ENCODE results near the gene RBFOX1.

RBFOX1 gene

GRCh38 chr16:7334801-7335560, 2.3 kb downstream of the RBFOX1 start:
- in situ Hi-C loops (cut with HindIII; ENCODE audit: low sequenced_read_pairs) = no loop called here

- in situ Hi-C loops (cut with HindIII; ENCODE audit: low sequenced_read_pairs) = no loop called here
Observed at GRCh38 chr16:7335991-7336634, 3.5 kb downstream of the RBFOX1 start.

DNA sequence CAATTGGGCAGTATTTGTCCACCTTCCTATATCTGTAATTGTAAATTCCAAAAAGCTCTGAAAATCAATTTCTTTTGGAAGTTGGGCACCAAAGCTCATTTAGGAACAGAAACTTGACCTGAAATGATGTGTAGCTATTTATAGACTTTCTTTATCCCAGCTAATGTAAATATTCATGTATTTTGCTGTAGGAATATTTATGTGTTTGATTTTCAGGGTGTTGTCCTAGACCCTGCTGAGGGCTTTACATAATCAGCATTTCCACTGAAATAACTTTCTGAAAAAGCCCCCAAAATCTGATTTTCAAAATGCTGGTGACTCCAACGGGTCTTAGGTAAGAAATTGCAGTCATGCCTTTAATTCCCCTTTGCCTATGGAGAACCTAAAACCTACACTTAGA, 4.1 kb downstream of the RBFOX1 start:
- in situ Hi-C loops (cut with HindIII; ENCODE audit: low sequenced_read_pairs) = no loop called here

DNA sequence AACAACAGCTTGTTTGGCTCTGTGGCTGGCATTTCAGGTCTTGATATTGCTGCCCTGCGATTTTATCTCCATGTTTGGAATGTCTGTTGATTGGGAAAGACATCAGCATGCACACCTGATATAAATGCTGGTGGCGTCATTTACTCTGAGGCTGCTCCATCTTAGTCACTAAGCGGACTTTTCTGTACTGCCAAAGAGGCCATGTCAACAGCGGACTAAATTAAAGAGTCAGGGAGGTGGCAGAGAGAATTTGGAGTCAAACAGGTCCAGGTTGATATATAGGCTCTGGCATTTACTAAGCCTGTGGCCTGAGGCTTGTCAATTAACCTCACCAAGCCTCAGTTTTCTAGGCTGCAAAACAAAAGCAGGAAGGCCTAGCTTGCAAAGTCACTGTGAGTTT, 6.2 kb downstream of the RBFOX1 start:
- in situ Hi-C loops (cut with HindIII; ENCODE audit: low sequenced_read_pairs) = no loop called here

DNA sequence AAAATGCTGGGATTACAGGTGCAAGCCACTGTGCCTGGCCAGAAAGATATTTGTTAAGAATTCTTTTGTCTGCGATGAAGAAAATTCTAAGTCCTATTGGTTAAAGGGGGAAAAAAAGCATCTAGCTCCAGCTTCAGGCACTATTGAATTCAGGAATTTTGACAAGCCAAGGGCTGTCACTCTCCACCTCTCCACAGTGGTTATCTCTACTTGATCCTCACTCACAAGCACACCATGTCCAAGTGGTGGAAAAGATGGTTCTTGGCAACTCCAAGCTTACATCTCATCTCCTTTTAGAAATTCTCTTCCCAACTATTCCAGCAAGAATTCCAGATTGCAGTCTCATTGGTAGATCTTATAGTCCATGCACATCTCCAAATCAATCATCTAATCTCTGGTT, 7.1 kb downstream of the RBFOX1 start:
- in situ Hi-C loops (cut with HindIII; ENCODE audit: low sequenced_read_pairs) = no loop called here

DNA sequence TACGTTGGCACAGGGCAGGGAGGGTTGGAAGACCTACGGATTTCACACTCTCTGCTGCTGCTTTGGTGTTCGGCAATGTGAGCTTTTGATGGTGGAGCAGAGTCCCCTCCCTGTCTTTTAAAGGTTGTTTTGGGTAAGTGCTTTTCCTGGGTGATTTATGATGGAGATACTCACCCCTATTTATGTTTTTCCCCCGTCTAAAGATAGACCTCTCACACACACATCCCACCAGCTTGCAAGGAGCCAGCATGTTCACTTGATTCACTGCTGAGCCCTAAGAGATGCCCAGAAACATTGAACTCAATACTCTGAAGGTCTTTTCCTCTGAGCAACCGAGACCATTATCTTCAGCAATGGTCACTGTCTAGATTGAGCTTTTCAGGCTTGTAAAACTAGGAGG, 8.3 kb downstream of the RBFOX1 start:
- in situ Hi-C loops (cut with HindIII; ENCODE audit: low sequenced_read_pairs) = no loop called here

GRCh38 chr16:7342598-7342997, 10.0 kb downstream of the RBFOX1 start:
- in situ Hi-C loops (cut with HindIII; ENCODE audit: low sequenced_read_pairs) = no loop called here

DNA sequence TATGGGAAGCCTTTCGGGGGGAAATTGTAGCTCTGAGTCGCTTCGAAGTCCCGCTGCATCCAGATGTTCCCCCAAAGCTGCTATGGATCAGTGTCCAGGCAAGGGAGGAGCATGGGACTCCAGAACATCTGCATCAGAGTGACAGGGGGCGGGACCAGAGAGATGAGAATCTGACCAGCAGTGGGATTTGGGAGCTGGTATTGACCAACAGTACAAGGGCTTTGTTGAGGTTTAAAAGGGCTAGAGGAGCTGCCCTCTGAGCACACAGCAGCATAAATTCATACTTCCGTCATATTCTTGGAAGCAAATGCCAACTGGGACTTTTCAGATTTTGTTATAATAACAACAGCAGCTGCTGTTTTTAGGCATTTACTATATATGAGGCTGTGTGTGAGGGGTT, 10.6 kb downstream of the RBFOX1 start:
- in situ Hi-C loops (cut with HindIII; ENCODE audit: low sequenced_read_pairs) = no loop called here

- in situ Hi-C loops (cut with HindIII; ENCODE audit: low sequenced_read_pairs) = no loop called here
Observed at GRCh38 chr16:7344830-7345780, 12.5 kb downstream of the RBFOX1 start.

DNA sequence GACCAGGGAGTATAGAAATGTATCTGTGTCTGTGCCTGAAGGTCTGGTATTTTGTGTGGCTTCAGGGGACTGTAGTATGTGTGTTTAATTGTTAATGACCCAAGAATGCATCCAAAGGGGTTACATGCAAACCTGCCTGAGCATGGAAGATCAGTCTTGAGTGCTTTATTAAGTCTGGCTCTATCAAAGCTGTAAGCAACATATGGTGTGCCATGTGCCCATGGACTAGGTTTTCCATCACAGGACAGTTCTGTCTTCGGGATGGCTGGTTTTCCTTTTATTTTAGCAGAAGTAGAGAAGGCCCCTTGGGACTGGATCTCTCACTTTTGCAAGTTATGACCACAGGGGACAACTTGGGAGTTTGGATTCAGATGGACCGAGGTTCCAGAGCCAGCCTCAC, 18.2 kb downstream of the RBFOX1 start:
- in situ Hi-C loops (cut with HindIII; ENCODE audit: low sequenced_read_pairs) = no loop called here

DNA sequence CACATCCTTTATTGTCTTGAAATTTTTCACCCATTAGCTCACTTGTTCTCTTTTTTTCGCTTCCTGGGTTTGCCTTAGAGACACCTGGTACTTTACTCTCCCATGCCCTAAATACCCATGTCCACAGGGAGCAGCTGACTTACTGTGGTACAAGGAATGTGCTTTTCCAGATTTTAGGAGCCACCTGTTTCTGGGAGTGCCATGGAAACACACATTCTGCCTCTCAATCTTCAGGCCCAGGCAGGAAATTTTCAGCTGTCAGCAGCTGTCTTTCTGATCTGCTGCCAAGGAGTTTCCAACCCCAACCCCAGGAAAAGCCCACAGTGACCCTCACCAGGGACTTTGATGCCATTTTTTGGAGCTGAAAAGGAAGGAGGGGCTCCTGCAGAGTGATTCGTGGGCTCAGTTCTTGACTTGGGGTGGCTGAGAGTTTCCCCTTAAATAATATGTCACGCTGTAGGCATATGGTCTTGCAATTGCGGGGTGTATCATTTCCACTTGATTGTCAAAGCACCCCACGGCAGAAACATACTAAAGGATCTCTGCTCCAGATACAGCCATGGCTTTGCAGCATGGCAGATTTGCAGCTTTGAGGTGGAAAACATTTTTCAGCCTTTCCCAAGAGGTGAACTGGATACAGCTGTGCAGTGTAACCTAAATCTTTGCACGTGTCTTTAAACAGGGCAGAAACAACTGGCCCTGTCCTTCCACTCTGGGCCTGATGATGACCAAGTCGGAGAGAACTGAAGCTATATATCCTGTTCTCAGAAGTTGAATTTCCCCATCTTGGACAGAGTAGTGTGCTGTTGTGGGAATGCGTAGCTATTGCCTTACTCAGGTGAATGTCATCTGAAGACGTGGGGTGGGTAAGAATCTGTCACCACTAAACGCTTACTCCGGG, 19.2 kb downstream of the RBFOX1 start:
- in situ Hi-C loops (cut with HindIII; ENCODE audit: low sequenced_read_pairs) = no loop called here

DNA sequence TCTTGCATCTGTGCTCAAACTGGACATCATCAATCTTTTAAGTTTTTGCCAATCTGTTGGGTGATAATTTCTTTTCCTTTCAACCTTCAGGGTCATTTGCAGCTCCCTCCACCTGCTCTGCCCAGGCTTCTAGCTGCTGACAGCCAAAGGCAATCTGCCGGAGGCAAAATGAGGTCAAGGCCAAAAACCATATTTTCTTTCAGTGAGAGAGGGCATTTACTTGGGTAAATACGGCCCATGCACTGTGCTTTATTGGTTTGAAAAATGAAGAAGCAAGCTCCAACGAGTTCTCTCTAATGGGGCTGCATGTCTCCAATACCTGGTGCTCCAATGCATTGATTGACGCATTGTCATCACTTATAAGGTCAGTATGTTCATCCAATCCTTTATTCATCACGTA, 23.1 kb downstream of the RBFOX1 start:
- in situ Hi-C loops (cut with HindIII; ENCODE audit: low sequenced_read_pairs) = no loop called here

GRCh38 chr16:7361416-7362129, 28.9 kb downstream of the RBFOX1 start:
- in situ Hi-C loops (cut with HindIII; ENCODE audit: low sequenced_read_pairs) = no loop called here

GRCh38 chr16:7362231-7362630, 29.6 kb downstream of the RBFOX1 start:
- in situ Hi-C loops (cut with HindIII; ENCODE audit: low sequenced_read_pairs) = no loop called here

DNA sequence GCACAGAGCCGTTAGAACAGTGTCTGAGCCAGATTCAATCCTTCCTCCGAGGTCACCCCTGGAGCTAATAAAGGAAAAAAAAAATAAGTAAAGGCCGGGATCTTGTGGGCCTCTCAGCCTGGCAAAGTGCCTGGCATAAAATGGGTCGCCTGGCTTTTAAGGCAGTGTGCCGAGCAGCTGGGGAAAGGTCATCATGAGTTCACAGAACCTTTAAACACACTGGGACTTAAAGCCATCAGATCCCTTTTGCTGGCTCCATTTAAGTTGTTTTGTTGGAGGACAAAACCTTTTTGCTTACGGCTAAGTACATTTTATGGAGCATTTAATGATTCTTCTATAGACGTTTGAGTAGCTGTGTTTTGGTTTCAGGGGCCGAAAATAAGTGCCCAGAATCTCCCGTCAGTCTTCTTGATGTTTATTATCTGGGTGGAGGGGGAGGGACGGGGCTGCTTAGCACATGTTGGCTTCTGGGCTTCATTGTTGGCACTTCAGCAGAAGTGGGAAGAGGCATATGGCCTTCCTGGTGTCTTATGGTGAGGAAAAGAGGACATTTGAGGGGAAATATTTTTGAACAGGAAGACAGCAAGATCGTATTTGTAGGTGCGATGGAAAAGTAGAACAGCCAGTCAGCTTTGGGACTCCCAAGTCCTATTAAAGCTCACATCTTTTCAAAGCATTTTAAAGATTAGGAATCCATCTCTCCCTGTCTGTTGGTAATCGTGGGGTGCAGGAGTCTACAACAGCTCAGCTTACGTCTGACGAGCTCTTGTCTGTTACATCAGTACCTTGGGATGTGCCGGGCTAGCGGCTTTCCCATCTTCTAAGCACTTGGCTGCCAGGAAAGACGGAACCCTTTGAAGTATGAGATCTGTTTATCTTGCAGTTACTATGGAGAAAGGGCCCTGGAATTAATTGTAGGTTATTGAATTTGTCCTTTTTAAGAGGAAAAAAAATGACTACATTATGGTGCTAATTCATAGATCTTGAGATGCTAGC, 31.1 kb downstream of the RBFOX1 start:
- in situ Hi-C loops (cut with HindIII; ENCODE audit: low sequenced_read_pairs) = no loop called here

GRCh38 chr16:7366041-7366440, 33.4 kb downstream of the RBFOX1 start:
- in situ Hi-C loops (cut with HindIII; ENCODE audit: low sequenced_read_pairs) = no loop called here

- in situ Hi-C loops (cut with HindIII; ENCODE audit: low sequenced_read_pairs) = no loop called here
Observed at GRCh38 chr16:7366993-7367880, 34.6 kb downstream of the RBFOX1 start.

- in situ Hi-C loops (cut with HindIII; ENCODE audit: low sequenced_read_pairs) = no loop called here
Observed at GRCh38 chr16:7369204-7369603, 36.6 kb downstream of the RBFOX1 start.
